ENCODE results near the gene PDE11A. TPM values are rescaled to one million over a fixed set of nuclear protein-coding genes. Genes with fewer than 3 reads are reported as not detected.
A peak's percentile ranks its signal among the peaks of the same experiment; 100 is the strongest.

The PDE11A gene
- total and polyA plus RNA-seq, 2 of the 13 experiments (the other 11 are each of a cell fraction or from before 2014, with no cell fraction given) = 1.2 to 1.7 TPM

- TF ChIP-seq MXD1 (CRISPR knock-in tag; IDR thresholded peaks at IDR 0.05) (peak; percentile 96), ZNF101 (CRISPR knock-in tag; IDR thresholded peaks at IDR 0.05; ENCODE audit: borderline replicate concordance, low read depth) (peak; percentile 88; the same call in 1 of the 2 replicates), SSRP1 (CRISPR knock-in tag; IDR thresholded peaks at IDR 0.05) (no peak), FLYWCH1 (CRISPR knock-in tag; IDR thresholded peaks at IDR 0.05) (no peak), ZNF468 (CRISPR knock-in tag; IDR thresholded peaks at IDR 0.05) (no peak), CEBPB (IDR thresholded peaks at IDR 0.05; ENCODE audit: borderline replicate concordance, low read depth, low read length) (no peak), ADNP (CRISPR knock-in tag; IDR thresholded peaks at IDR 0.05) (no peak), USF2 (IDR thresholded peaks at IDR 0.05; ENCODE audit: low read depth, low read length) (no peak), USF2 (CRISPR knock-in tag; IDR thresholded peaks at IDR 0.05; ENCODE audit: borderline replicate concordance) (no peak), ATF3 (CRISPR knock-in tag; IDR thresholded peaks at IDR 0.05) (peak; percentile 15; the same call in 1 of the 2 replicates), KLF6 (CRISPR knock-in tag; IDR thresholded peaks at IDR 0.05) (0 out of 2 replicates have a peak, but pooled peaks have one; percentile 80), ZNF274 (CRISPR knock-in tag; IDR thresholded peaks at IDR 0.05) (peak; percentile 83), MIXL1 (CRISPR knock-in tag; IDR thresholded peaks at IDR 0.05) (peak; percentile 19; the same call in 1 of the 2 replicates), ELF1 (CRISPR knock-in tag; IDR thresholded peaks at IDR 0.05) (peak; percentile 83), TRIM22 (IDR thresholded peaks at IDR 0.05) (no peak), ZNF235 (CRISPR knock-in tag; IDR thresholded peaks at IDR 0.05; ENCODE audit: borderline replicate concordance) (no peak), ZNF33B (CRISPR knock-in tag; IDR thresholded peaks at IDR 0.05) (0 out of 2 replicates have a peak, but pooled peaks have one; percentile 27), ZFP62 (CRISPR knock-in tag; IDR thresholded peaks at IDR 0.05) (no peak), CHD4 (IDR thresholded peaks at IDR 0.05; ENCODE audit: borderline replicate concordance, low read length) (no peak), BRD4 (CRISPR knock-in tag; IDR thresholded peaks at IDR 0.05) (0 out of 2 replicates have a peak, but pooled peaks have one; percentile 60), ZBTB25 (CRISPR knock-in tag; IDR thresholded peaks at IDR 0.05) (0 out of 2 replicates have a peak, but pooled peaks have one; percentile 59), GRHL1 (CRISPR knock-in tag; conservative IDR thresholded peaks at IDR 0.05) (no peak)
Observed at GRCh38 chr2:177618255-177619253, 454.0 kb downstream of the PDE11A start (continued).
